ENCODE results near the gene GPR34.
"Not testable (repeated sequence)": the region's sequence is repeated elsewhere in the genome, so short reads cannot be mapped to it uniquely, and the experiment has no call there.

GPR34 gene

DNA sequence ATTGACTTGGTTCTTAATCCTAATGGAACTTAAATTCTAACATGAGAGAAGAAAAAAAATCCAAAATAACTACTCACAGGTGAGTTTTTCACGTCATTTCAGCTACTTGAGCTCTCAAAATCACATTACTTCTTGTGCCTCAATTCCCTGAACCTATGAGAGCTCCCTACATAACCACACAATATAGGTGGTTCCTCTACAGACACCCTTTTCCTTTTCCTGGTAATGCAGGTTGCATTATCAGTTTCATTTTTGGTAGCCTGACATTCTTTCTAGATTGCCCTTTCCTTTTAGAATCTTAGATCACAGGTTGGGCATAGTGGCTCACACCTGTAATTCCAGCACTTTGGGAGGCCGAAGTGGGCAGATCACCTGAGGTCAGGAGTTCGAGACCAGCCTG is 4.3 kb downstream of the GPR34 start:
- no peak for DNase-seq (ENCODE audit: low read depth in 2 of 2)

DNA sequence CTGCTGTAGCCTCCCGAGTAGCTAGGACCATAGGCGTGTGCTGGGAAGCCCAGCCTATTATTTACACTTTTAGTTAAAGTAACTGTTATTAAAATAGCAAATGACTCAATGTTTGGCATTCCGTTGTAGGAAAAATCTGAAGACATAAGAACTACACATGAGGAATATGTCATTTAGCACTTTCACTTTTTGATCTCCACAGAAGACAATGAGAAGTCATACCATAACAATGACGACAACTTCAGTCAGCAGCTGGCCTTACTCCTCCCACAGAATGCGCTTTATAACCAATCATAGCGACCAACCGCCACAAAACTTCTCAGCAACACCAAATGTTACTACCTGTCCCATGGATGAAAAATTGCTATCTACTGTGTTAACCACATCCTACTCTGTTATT is 6.7 kb downstream of the GPR34 start:
- DNase-seq (ENCODE audit: low read depth in 2 of 2), result no peak

DNA sequence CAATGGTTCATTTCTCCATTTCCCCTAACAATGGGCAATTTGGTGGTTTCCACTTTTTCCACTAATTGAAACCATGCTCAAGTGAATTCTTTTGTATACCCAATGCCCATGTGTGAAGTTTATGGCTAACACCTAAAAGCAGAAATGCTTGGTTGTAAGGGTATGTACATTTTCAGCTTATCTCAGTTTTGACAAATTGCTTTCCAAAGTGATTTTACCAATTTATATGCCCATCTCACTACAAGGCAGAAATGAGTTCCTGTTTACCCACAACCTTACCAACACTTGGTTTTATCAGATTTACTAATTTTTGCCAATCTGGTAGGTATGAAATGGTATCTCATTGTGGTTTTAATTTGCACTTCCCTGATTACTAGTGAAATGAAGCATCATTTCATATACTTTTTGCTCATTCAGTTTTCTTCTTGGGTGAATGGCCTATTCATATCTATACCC is 14.8 kb downstream of the GPR34 start:
- no peak for DNase-seq (ENCODE audit: low read depth in 2 of 2)

DNA sequence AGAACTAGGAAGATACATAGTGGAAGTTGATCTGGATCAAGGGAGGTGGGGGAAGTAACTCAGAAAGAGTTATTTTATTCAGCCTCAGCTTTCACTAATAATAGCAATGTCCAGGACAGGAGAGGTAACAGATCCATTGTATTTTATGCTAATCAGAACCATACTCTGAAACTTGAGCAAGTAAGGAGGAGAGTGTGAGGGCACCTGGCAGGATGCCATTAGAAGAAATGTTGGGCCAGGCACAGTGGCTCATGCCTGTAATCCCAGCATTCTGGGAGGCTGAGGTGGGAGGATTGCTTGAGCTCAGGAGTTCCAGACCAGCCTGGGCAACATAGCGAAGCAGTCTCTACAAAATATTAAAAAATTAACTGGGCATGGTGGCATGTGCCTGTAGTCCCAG is 16.3 kb downstream of the GPR34 start:
- no peak for DNase-seq (ENCODE audit: low read depth in 2 of 2)

DNA sequence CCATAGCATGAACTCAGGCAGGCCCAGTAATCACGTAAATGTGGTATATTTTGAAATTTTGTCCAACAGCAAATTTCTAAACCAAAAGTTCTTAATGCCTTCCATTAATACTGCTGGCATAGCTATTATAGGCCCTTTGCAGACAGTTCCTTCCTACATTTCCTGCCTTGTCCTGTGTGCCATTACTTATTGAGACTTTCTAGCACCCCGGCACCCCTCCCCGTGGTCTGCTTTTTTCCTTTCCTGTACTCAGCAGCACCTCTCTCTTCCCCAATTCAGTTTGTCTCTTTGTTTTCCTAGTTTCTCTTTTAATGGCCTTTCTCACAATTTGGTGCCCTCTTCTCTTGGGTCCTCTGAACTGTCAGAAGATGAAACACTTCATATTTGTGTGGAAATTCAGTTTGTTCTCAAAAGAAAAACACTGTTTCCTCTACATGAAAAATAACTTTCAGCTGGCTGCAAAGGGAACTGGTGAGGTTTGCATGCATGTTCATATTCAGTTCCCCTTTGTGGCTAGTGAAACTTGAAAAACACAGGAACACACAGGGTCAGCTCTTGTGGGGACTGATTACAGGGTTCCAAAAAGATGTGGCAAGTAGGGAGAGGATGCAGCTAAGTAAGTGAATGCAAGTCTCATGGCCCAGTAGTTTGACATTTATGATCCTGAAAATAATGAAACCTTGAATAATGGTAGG is 17.1 kb downstream of the GPR34 start:
- DNase-seq (ENCODE audit: low read depth in 2 of 2), result no peak

DNA sequence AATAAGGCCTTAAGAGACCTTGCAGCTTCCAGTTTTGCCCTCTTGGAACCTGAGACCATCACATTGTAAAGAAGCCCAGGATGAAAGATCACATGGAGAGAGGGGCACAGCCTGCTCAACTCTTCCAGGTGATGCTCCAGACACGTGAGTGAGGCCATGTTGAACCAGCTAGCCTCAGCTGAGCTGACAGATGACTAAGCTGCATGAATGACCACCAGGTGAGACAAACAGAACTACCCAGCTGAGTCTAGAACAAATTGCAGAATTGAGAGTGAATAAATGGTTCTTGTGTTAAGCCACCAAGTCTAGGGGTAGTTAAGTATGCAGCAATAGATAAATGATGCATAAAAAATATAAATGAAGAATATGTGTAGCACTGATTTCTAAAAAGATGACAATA is 18.4 kb downstream of the GPR34 start:
- DNase-seq (ENCODE audit: low read depth in 2 of 2), result no peak

DNA sequence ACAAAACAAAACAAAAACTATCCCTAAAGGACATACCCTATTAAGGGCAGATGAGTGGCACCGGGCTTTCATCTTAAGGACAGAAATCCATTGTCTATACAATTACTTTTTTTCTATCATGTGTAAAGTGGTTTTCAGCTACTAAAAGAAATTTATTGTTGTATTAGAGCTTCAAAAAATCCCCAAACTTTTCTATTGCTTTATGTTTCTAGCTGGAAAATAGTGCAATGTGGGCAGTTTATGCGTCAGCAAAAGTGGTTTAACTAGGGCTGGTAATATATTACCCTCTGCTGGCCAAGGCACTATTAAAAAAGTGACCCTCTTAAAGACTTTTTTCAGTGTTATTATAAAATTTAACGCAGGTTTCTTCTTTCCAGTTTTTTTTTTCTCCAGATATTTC is 19.7 kb downstream of the GPR34 start:
- no peak for DNase-seq (ENCODE audit: low read depth in 2 of 2)

DNA sequence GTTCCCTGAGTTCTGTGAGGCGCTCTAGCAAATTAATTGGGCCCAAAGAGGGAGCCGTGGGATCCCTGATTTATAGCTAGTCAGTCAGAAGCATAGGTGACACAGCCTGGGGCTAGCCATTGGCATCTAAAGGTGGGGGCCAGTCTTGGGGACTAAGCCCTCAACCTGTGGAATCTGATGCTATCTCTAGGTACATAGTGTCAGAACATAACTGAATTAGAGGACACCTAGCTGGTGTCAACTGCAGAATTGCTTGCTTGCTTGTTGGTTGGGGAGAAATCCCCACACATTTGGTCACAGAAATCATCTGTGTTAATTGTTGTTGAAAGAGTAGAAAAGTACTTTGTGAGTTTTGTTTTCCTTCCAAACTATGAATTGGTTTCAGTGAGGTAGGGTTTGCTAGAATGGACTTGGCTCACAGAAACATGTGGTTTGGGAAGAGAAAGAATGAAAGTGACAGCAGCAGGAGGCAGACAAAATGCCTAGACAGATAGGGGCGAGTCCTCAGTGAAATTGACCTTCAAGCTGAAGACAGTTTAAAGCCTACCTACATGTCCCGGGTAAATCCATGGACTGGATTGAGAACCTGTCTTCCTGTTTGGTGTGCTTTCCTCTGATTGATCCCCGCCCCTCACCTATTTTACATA is 22.4 kb downstream of the GPR34 start:
- DNase-seq (ENCODE audit: low read depth in 2 of 2), result no peak

DNA sequence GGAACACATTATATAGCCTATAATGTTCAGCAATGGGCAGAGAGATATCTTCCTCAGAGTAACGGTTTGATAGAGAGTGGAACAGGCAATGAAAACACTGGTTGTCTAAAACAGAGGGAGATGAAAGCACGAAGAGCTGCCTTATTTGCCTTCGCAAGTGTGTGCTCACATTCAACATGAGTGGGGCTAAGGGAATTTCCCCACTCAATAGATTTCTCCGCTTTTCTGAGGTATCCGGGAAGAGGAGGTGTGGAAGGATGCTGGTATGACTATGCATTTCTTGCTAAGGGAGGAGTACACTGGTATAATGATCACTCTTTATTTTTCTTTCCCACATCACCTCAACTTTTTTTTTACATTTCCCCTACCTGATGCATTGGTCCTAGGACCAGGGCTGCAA is 27.4 kb downstream of the GPR34 start:
- no peak for DNase-seq (ENCODE audit: low read depth in 2 of 2)

DNA sequence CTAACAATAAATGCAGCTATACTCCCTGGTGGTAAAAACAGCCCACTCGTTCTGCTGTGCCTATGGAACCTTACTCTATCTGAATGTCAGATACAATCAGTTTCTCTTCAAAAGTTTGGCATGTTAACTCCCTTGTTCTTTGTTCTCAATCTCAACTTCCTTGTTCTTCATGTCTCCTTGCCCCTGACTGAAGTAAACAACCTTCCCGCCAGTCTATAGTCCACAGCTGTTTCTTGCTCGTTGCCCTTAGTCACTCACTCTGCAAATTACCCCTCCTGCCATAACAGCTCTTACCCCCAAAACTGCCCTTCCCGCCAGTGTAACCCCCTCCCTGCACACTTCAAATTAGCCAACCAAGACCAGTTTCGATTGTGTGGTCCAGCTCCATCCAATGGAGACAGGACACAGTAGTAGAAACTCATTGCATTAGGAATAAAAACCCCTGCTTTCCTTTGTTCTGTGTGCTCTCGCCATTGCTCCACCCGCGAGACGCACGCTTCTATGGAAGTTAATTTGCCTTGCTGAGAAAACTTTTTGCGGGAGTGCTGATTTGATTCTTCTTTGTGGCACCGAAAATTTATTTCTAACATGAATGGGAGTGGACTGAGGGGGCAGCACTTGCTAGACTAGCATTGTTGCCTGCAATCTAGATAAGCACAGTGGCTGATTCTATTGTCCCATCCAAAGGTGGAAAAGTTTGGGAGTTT is 28.1 kb downstream of the GPR34 start:
- no peak for DNase-seq (ENCODE audit: low read depth in 2 of 2)

DNA sequence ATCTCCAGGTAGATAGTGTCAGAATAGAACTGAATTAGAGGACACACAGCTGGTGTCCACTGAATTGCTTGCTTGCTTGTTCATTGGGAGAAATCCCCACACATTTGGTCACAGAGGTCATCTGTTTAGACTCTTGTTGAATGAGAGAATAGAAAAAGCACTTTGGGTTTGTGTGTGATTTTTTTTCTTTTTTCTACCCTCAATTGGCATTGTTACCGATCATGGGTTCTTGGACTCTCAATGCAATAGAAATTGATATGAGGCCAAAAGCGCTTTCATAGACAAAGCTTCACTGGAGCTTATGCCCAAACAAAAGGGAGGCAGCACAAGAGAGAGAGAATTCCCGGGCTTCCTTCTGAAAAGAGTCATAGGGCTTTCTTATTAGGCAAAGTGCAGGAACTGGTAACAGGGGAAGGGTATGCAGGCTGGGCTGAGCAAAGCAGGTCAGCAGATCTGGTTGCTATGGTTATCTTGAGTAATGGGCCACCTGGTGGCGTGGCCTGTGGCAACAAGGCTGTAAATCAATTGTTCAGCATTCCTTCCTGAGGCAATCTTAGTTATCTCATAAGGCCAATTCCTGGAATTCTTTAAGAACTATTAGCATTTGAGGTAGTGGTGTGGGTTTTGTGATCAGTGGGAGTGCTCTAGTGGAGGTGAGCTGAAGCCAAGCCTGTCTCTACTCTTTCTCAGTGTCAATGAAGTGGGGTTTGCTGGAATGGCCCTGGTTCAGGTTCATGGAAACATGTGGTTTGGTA is 29.9 kb downstream of the GPR34 start:
- no peak for DNase-seq (ENCODE audit: low read depth in 2 of 2)

DNA sequence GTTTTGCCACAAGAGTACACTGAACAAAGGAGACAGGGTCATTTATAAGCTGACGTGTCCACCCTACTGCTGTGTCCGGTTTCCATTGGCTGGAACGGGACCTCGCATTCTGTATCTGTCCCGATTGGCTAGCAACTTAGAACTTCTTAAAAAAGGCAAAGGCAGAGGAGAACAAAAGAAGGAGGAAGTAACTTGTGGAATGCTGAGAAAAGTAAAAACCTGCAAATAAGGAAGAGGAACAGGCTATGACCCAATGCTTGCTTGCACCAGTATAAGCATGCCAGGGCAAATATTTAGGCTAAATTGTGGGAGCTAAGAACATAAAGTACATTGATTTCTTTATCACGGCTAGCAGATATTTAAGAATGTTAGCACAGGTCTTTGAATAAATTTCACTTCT is 30.8 kb downstream of the GPR34 start:
- not testable (repeated sequence) for DNase-seq (ENCODE audit: low read depth in 2 of 2)

DNA sequence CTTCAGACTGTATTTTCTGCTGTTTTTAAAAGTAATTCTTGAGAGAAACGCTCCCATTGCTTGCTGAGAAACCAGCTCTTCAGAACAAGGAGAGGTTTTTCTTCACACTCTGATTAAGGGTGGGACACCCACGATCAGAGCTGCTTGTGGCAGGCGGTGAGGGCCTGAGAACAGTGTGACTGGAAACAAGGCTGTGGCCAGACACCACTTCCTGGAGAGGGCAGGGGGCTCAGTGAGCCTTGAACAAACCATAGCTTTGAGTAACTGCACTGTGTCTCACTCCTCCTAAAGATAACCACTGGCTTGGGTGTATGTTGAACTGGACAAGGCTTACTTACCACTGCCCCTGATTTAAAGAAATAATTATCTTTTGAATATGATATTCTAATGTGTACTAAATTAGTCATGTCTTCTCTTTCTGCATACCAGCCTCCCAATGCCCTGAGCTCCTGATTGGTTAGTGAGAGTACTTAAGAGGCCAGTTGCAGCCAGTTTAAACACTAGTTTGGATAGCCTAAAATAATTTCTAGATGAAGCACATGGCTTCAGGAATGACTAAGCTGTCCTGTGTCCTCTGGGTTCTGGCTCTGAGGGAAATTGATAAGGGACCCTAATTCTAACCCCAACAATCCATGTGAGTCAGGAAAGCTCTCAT is 31.5 kb downstream of the GPR34 start:
- no peak for DNase-seq (ENCODE audit: low read depth in 2 of 2)

DNA sequence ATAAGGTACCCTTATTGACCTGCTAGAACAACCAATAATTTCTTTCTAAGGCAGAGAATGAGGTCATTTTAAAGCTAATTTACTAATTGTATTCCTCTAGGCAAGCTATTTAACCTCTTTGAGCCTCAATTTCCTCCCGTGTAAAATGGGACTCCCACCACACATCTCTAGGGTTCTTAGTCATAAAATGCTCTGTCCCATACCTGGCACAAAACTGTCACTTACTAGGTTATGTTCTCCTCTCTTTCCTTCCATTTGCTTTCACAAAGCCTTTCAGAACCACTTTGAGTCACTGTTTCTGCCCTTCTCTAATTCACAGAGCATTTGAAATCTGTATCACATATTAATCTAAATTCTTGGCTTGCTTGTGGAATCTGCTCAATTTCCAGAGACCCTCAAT is 32.8 kb downstream of the GPR34 start:
- DNase-seq (ENCODE audit: low read depth in 2 of 2), result no peak

DNA sequence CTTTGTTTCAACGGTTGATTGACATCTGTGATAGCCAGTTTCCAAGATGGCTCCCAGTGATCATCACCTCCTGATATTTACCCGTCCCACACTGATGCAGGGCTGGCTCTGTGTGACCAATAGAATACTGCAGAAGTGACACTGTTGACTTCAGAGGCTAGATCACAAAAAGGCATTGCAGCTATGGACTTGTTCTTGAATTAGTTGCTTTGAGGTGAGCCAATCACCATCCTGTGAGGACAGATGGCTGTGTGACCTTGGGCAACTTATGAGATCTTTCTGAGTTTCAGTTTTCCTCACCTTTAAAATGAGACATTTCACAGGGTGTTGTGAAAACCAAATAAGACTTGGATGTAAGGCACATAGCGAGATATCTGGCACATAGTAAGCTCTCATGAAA is 33.4 kb downstream of the GPR34 start:
- DNase-seq (ENCODE audit: low read depth in 2 of 2), result no peak

DNA sequence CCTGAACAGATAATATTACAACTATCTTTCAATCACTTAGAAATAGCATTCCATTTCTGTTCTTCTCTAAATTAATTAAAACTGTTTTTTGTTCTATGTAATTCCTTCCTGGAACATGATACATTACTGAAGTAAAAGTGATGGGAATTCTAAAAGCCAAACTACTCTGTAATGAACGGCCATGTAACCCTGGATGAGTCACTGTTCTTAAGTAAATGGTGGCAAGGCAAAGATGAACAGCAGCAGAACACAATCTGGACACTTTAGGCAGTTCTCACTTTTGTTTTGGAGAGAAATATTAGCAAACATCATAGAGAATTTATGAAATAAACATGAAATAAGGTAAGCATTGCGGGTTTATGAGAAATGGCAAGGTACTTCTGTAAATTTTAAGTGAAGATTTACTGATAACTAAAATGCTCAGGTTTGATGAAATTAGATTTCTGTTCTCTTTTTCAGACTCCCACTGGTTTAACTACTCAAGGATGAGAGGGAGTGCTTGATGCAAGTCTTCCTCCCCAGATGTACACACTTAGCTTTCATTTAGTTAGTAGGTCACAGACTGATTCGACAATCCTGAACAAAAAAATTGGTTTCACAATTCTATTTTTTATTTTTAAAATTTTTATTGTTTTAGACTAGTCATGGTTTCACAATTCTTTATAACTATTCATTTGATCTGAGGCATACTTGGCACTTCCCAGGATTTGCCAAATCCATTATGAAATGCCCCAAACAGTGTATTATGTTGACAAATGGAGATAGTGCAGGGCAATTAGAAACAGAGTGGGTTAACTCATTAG is 34.2 kb downstream of the GPR34 start:
- DNase-seq (ENCODE audit: low read depth in 2 of 2), result no peak

DNA sequence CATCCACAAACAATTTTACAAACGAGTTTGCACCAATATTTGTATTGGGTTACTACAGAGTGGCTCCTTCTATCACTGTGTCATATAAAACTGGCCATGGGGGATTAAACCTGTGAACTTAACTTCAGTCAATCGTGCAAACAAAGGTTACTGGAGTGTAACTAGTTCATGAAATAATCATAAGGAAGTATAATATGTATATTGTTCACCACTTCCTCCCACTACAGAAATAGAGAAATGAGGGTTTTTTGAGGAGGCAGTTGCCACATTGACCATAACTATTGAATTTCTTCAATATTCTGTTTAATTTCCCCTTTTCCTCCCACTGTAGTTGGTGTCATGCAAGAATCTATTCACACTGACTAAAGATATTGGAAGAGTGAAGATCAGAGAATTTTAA is 35.1 kb downstream of the GPR34 start, which contains the start of gene GPR82:
Gene GPR82, plus strand, starts transcription at position 356 of the 400 bp plus-strand sequence. CDS start 2,846 bp downstream, outside the sequence.
- DNase-seq (ENCODE audit: low read depth in 2 of 2), result no peak

DNA sequence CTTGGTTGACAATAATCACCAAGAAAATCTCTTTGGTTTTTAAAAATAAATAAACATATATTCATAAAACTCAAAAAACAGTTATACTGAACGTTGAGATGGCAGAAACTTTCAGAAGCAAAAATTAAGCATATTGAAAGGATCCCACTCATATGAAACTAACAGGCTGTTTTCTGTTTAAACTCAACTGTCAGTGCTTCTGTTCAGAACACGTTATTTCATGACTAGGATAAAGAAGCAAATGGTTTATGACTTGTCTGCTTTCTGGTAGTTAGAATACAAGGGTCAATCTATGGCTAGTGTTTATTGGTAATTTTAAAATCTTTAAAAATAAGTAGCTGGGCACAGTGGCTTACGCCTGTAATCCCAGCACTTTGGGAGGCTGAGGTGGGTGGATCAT is 39.4 kb downstream of the GPR34 start:
- DNase-seq (ENCODE audit: low read depth in 2 of 2), result no peak

DNA sequence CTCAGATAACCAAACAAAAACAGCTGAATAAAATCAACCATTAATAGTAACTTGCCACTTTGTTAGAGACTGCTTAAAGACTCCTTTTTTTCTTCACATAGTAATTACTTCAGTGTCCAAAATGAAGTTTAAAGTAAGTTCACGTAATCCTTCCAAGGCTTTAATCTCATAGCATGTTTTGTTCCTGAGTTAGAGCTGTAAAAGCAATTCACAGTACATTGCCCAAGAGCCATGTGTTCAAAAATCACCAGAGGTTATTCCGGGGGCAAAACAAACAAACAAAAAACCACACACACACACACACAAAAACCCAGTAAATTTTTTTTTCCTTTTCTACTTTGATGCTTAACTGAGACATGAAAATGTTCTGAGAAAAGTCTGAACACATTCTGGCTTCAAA is 41.3 kb downstream of the GPR34 start:
- no peak for DNase-seq (ENCODE audit: low read depth in 2 of 2)

DNA sequence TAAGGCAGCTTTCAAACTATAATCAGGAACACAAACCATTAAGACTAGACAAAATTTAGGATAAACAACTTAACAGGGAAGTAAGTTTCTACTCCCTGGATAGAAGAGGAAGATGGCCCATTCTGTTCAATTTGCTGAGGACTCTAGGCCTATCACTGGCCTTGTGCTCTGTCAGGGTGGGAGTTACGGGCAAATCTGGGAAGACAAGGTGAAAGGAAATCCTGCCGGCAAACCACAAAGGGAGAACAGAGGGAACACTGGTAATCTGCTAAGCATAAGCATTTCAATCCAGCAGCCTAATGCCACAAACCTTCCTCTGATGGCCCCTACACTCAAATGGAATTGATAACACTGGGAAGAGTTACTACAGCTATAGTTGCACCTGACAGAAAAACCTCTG is 43.5 kb downstream of the GPR34 start:
- no peak for DNase-seq (ENCODE audit: low read depth in 2 of 2)

DNA sequence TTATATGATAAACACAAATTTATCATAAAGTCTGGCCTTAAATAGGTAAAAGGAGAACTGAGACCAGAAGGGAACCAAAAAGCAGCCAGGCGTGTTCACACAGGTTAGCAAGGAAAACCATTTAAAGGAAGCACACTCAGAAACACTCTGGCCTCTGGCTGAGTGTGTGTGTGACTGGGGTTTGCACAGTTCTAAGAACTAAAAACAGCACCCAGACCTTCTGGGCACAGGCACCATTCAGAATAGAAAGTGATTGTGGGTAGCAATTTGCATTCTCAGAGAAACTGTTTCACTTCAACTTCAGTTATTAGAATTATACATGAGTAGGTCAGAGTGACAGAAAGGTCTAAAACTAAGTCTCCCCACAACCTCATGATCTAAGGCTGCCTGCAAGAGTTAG is 45.2 kb downstream of the GPR34 start:
- DNase-seq (ENCODE audit: low read depth in 2 of 2), result no peak

Data from stimulated activated CD4-positive, alpha-beta T cell treated with anti-CD3 and anti-CD28 coated beads, Interleukin-1b, Interleukin-23, amount 100 ng/mL, for 4 hours (primary cell).